ENCODE measurements around the gene ACP5. TPM values are rescaled to one million over a fixed set of nuclear protein-coding genes. Genes with fewer than 3 reads are reported as not detected.

The ACP5 gene
- total RNA-seq, 1 donor from 2014 or later, result 24.8 TPM

DNA sequence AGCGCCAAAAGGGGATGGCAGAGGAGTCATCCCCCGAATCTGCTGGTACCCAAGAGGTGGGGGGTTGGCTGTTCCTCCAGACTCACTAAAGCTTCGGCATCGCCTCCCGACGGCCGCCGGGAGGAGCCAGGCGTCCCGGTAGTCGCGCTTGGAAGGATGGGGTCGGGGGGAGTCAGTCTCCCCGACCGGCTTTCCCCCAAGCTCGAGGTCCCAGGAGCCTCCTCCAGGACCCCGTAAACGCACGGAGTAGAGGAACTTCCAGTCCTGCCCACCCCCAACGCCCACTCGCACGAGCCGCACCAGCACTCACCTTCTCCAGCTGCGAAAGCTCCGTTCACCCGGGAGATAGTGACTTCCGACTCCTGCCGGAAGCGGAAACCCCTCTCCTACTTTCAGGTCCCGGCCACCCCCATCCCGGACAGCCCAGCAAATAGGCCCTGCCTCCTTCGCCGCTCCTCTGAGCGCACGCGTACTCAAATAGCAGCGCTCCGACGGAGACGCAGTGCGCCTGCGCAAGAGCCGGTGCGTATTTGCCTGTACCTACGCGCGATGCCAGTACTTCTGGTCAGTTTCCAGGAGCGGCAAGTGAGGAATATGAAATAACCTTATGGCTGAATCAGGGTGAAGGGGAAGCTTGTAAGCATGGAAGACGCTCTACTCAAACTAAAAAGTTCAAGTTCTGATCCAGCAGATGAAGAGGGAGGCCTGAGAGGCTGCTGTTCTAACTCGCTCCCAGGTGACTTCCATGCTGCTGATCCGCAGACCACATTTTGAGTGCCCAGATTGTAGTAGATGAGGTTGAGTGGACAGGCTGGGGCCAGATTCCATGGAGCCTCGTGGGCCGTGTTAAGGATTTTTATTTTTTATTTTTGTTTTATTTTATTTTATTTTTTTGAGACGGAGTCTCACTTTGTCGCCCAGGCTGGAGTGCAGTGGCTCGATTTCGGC lies 18.3 kb downstream of the ACP5 start, which contains the start of gene ELOF1:
Gene ELOF1, minus strand, starts transcription at position 350 of the 948 bp plus-strand sequence. CDS start 4,883 bp downstream, outside the sequence.
- TF ChIP-seq, protein P1, sequence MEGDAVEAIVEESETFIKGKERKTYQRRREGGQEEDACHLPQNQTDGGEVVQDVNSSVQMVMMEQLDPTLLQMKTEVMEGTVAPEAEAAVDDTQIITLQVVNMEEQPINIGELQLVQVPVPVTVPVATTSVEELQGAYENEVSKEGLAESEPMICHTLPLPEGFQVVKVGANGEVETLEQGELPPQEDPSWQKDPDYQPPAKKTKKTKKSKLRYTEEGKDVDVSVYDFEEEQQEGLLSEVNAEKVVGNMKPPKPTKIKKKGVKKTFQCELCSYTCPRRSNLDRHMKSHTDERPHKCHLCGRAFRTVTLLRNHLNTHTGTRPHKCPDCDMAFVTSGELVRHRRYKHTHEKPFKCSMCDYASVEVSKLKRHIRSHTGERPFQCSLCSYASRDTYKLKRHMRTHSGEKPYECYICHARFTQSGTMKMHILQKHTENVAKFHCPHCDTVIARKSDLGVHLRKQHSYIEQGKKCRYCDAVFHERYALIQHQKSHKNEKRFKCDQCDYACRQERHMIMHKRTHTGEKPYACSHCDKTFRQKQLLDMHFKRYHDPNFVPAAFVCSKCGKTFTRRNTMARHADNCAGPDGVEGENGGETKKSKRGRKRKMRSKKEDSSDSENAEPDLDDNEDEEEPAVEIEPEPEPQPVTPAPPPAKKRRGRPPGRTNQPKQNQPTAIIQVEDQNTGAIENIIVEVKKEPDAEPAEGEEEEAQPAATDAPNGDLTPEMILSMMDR (IDR thresholded peaks at IDR 0.05; ENCODE audit: insufficient read depth, low read length, poor library complexity, severe bottlenecking), result peak; percentile 17
- Histone ChIP-seq H3K27me3 (ENCODE audit: control insufficient read depth, insufficient read depth, low read length) (no peaks in the 10 kb centered on the region), H3K4me3 (ENCODE audit: low read depth, low read length) (peak within 1 kb of the TSS; percentile 83), H3K36me3 (ENCODE audit: control insufficient read depth, insufficient read depth, low read length) (no peaks in the 10 kb centered on the region)
- peak; percentile 95 for DNase-seq (ENCODE audit: low read depth)

DNA sequence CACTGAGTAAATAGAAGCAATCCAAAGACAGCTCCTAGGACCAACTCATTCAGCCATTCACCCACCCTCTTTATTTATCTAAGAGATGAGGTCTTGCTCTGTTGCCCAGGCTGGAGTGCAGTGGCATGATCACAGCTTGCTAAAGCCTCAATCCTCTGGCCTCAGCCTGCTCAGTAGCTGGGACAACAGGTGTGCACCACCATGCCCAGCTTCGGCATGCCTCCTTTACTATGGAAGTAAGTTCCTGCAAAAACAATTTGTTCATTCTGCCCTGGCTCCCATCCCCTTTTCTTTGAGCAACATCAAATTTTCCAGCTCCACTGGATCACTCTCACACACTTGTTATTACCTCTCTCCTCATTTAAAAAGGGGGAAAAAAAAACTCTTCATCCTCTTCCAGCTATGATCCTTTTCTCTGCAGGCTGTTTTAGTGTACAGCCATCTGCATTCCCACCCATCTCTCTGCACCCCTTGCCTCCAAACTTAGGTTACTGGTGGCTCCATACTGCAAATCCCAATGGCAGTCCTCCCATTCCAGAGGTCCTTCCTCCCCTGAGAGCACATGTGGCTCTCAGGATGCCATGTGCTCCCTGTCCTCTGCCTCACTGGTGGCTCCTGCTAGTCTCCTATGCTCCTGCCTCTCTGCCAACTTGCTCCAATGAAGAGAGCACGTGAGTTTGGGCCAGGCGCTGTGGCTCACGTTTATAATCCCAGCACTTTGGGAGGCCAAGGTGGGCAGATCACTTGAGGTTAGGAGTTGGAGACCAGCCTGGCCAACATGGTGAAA lies 20.6 kb downstream of the ACP5 start:
- Histone ChIP-seq H3K36me3 (ENCODE audit: control insufficient read depth, insufficient read depth, low read length) (peaks cover 1% of the 10 kb centered on the region), H3K27me3 (ENCODE audit: control insufficient read depth, insufficient read depth, low read length) (no peaks in the 10 kb centered on the region), H3K4me3 (ENCODE audit: low read depth, low read length) (no peak overlapping the region)
- no peak for DNase-seq (ENCODE audit: low read depth)
- TF ChIP-seq, protein P1 (IDR thresholded peaks at IDR 0.05; ENCODE audit: insufficient read depth, low read length, poor library complexity, severe bottlenecking), result no peak

DNA sequence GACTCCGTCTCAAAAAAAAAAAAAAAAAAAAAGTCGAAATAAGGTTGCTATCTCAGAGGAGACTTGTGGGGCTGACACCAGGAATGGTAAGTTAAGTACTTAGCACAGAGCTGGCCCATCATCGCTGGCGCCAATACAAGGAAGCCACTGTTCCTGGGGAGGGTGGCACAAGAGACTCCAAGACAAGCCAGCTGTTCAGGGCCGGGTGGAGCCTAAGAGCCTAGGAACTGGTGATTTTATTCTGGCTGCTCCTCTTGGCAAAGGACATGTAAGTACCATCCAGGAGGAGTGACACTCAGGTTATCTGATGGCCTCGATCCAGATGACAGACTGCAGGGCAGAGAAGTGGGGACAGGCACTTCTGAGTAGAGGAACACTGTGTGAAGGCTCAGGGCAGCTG lies 22.2 kb downstream of the ACP5 start:
- Histone ChIP-seq H3K36me3 (ENCODE audit: control insufficient read depth, insufficient read depth, low read length) (peaks cover 1% of the 10 kb centered on the region), H3K27me3 (ENCODE audit: control insufficient read depth, insufficient read depth, low read length) (no peaks in the 10 kb centered on the region), H3K4me3 (ENCODE audit: low read depth, low read length) (no peak overlapping the region)
- no peak for DNase-seq (ENCODE audit: low read depth)
- TF ChIP-seq, protein P1 (IDR thresholded peaks at IDR 0.05; ENCODE audit: insufficient read depth, low read length, poor library complexity, severe bottlenecking), result no peak

DNA sequence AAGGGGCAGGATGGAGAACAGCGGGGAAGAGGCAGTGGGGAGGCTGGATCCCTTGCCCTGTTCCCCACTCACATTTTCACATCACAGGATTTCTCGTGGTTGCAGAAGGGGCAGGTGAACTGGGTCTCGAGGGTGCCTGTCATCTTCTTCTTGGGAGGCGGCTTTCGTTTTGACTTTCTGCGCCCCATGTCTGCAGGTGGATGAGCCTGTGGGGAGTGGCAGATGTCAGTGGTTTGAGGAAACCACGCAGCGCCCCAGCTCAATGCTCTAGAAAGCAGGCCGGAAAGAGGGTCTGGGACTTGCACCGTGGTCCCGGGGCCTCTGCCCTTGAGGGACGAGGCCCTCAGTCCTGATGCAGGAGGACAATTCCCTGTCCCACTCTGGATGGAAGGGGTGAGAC lies 23.3 kb downstream of the ACP5 start:
- no peak for DNase-seq (ENCODE audit: low read depth)
- Histone ChIP-seq H3K27me3 (ENCODE audit: control insufficient read depth, insufficient read depth, low read length) (no peaks in the 10 kb centered on the region), H3K4me3 (ENCODE audit: low read depth, low read length) (no peak overlapping the region), H3K36me3 (ENCODE audit: control insufficient read depth, insufficient read depth, low read length) (peaks cover 1% of the 10 kb centered on the region)
- TF ChIP-seq, protein P1 (IDR thresholded peaks at IDR 0.05; ENCODE audit: insufficient read depth, low read length, poor library complexity, severe bottlenecking), result no peak

DNA sequence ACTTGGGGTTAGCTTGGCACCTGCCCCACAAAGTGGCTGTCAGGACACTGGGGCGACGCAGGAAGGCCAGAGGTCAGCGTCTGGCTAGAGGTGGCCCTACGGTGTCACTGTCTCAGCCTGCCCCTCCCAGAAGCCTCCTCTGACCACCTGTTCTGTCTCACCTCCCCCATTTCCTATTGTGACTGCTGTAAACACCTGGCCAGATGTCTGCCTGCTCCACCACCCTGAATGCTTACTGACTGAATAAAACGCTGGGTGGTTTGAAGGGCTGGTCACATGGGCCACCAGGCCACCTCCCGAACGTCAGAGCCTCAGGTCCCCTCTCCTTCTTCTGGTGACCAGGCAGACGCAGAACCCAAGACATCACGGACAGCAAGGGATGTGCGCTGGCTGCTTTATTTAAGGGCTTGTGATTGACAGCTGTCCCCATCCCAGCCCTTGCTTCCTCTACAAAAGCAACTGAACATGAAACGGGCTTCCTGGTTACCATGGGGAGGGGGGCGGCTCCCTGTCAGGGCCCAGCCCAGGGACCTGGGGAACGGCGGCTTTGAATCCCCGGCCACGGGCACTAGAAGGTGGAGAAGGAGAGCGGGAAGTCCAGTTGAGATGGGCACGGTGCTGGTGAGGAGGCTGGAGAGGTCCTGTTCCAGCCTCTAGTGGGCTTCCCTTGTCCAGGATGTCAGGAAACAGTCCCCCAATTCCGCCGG lies 24.6 kb downstream of the ACP5 start:
- Histone ChIP-seq H3K4me3 (ENCODE audit: low read depth, low read length) (no peak overlapping the region), H3K36me3 (ENCODE audit: control insufficient read depth, insufficient read depth, low read length) (peaks cover 1% of the 10 kb centered on the region), H3K27me3 (ENCODE audit: control insufficient read depth, insufficient read depth, low read length) (no peaks in the 10 kb centered on the region)
- no peak for DNase-seq (ENCODE audit: low read depth)
- TF ChIP-seq, protein P1 (IDR thresholded peaks at IDR 0.05; ENCODE audit: insufficient read depth, low read length, poor library complexity, severe bottlenecking), result no peak
